ENCODE data around the gene UBASH3A. TPM values are rescaled to one million over a fixed set of nuclear protein-coding genes. Genes with fewer than 3 reads are reported as not detected.

Gene UBASH3A
- total RNA-seq, 4 donors from 2014 or later: 0.41 TPM; not detected in 3

DNA sequence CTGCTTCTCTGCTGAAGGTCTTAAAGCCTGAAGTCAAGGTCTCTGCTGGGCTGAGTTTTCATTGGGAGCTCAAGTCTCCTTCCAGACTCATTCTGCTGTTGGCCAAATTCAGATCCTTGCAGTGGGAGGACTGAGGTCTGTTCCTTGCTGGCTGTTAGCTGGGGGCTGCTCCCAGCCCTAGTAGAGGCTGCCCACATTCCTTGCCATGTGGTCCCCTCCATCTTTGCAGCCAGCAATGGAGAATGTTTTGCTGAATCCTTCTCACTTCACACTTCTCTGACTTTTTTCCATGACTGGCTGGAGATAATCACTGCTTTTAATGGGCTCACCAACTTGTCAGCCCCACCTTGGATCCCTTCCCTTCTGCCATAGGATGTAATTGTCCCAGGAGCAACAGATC is 33.2 kb downstream of the UBASH3A start:
- no peaks in the 10 kb centered on the region for H3K36me3 ChIP-seq
- ATAC-seq (no peak), DNase-seq (no peak)
- TF ChIP-seq POLR2A (IDR thresholded peaks at IDR 0.05): no peak
- TF ChIP-seq, protein P1, sequence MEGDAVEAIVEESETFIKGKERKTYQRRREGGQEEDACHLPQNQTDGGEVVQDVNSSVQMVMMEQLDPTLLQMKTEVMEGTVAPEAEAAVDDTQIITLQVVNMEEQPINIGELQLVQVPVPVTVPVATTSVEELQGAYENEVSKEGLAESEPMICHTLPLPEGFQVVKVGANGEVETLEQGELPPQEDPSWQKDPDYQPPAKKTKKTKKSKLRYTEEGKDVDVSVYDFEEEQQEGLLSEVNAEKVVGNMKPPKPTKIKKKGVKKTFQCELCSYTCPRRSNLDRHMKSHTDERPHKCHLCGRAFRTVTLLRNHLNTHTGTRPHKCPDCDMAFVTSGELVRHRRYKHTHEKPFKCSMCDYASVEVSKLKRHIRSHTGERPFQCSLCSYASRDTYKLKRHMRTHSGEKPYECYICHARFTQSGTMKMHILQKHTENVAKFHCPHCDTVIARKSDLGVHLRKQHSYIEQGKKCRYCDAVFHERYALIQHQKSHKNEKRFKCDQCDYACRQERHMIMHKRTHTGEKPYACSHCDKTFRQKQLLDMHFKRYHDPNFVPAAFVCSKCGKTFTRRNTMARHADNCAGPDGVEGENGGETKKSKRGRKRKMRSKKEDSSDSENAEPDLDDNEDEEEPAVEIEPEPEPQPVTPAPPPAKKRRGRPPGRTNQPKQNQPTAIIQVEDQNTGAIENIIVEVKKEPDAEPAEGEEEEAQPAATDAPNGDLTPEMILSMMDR (IDR thresholded peaks at IDR 0.05 in 4 of 5, conservative IDR thresholded peaks at IDR 0.05 in 1 of 5): no peak
- H3K4me3 ChIP-seq: no peak overlapping the region
- no peaks in the 10 kb centered on the region for H3K4me1 ChIP-seq
- H3K27me3 ChIP-seq: peaks cover 0 to 14% (median 12%) of the 10 kb centered on the region in 3 donors
- in situ Hi-C loops (cut with MboI; ENCODE audit: low sequenced_read_pairs in 4 of 4) (loop anchor here in 1 of 4 donors (25.0 kb wide), 1 partner anchor 100 kb away; no protein-coding TSS in a partner anchor), intact Hi-C loops (cut with DNase I; ENCODE audit: low total_unique reads) (no loop called here)
- H3K27ac ChIP-seq: no peak overlapping the region
- H3K9me3 ChIP-seq: no peaks in the 10 kb centered on the region

DNA sequence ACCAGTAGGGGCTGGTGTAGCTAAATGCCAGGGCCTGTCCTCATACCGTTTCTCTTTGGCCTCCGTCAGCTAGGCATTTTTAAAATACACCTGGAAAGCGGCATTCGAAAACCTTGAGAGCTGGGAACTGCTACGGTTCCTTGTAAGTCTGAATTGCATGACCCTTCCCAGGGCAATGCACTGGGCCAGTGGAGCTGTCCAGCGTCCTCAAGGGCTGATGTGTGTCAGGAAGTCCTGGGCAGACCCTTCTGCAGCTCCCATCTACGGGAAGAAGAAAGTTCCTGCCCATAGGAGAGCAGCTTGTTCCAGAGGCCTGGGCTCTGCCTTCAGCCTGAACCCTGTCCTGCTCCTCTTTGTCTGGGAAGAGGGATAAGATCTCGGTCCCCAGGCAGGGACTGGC is 34.1 kb downstream of the UBASH3A start:
- Histone ChIP-seq H3K36me3 (no peaks in the 10 kb centered on the region), H3K4me3 (no peak overlapping the region), H3K27ac (no peak overlapping the region), H3K4me1 (no peaks in the 10 kb centered on the region), H3K27me3 (peaks cover 0 to 10% (median 8%) of the 10 kb centered on the region in 3 donors), H3K9me3 (no peaks in the 10 kb centered on the region)
- no peak for DNase-seq
- in situ Hi-C loops (cut with MboI; ENCODE audit: low sequenced_read_pairs in 4 of 4): loop anchor here in 1 of 4 donors (25.0 kb wide), 1 partner anchor 100 kb away; no protein-coding TSS in a partner anchor
- TF ChIP-seq, protein P1 (IDR thresholded peaks at IDR 0.05 in 4 of 5, conservative IDR thresholded peaks at IDR 0.05 in 1 of 5): no peak
- no peak for TF ChIP-seq POLR2A (IDR thresholded peaks at IDR 0.05)
- ATAC-seq: no peak
- intact Hi-C loops (cut with DNase I; ENCODE audit: low total_unique reads): no loop called here

DNA sequence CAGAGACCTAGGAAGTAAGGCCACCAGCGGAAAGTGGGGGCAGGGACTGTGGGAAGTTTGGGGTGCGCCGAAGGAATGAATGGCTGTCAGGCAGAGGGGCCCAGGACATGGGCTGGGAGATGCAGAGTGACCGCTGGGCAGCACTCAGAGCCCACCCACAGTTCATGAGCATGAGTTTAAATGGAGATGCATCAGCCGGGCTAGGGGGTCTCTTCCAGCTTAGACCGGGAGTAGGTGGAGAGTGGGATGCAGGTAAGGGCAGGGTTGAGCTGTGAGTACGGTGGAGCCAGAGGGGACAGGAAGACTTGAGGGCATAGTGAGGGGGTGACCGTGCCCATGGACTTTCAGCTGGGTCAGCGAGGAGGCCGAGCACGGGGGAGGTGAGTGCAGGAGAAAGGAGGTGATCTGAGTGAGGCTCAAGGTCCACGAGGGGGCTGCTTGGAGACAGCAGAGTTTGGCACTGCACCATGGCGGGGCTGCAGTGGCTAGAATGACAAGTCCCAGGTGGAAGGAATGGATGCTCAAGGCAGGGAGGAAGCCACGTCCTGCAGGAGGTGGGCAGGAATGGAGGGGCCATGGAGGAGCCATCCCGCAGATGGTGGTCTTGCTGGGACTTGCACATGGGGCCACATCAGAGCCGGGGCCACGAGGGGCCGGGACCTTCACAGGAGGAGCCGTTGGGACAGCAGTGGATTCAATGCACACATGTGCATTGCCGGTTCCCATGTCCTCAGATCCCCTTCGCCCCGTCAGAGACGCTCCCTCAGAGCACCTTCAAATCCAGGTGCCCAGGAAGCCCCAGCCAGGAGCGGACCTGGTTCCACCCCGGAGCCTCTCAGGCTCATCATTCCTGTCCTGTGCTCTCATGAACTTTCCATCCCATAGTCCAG is 34.9 kb downstream of the UBASH3A start:
- no peak overlapping the region for H3K27ac ChIP-seq
- ATAC-seq (no peak), DNase-seq (no peak)
- in situ Hi-C loops (cut with MboI; ENCODE audit: low sequenced_read_pairs in 4 of 4): loop anchor here in 1 of 4 donors (25.0 kb wide), 1 partner anchor 101 kb away; no protein-coding TSS in a partner anchor
- H3K4me1 ChIP-seq: no peaks in the 10 kb centered on the region
- no peaks in the 10 kb centered on the region for H3K36me3 ChIP-seq
- peaks cover 0 to 7% (median 3%) of the 10 kb centered on the region in 3 donors for H3K27me3 ChIP-seq
- no peak overlapping the region for H3K4me3 ChIP-seq
- intact Hi-C loops (cut with DNase I; ENCODE audit: low total_unique reads): no loop called here
- no peak for TF ChIP-seq POLR2A (IDR thresholded peaks at IDR 0.05)
- TF ChIP-seq, protein P1 (IDR thresholded peaks at IDR 0.05 in 4 of 5, conservative IDR thresholded peaks at IDR 0.05 in 1 of 5): no peak
- H3K9me3 ChIP-seq: no peaks in the 10 kb centered on the region

DNA sequence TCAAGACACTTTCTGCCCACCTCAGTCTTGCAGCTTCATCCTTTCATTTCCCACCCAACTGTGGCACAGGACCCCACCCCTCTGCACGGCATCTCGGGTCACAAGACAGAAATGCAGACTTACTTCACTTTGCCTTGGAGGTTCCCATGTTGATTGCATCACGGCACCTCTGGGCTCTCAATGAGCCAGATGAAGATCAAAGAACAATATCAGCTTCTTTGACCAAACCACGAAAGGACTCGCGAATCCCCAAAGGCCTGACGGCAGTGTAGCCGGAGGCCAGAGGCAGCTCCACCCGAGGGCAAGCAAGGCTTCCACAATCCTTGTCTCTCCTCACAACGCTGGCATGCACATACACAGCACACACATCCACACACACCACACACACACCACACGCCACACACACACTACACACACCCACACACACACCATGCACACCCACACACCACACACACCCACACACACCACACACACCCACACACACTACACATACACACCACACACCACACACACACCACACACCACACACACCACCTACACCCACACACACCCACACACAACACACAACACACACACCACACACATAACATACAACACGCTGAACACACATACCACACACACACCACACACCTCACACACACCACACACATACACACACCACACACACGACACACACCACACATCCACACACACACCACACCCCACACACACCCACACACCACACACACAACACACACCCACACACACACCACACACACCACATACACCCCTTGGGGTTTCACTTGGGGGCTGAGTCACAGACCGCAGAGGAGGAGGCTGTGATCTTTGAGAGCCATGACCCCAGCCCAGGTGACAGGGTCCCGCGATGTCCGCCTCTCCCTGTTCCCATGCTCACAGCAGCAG is 35.8 kb downstream of the UBASH3A start:
- no peak for ATAC-seq
- H3K4me1 ChIP-seq: no peaks in the 10 kb centered on the region
- intact Hi-C loops (cut with DNase I; ENCODE audit: low total_unique reads) (no loop called here), in situ Hi-C loops (cut with MboI; ENCODE audit: low sequenced_read_pairs in 4 of 4) (loop anchor here in 1 of 4 donors (25.0 kb wide), 1 partner anchor 102 kb away; no protein-coding TSS in a partner anchor)
- H3K27me3 ChIP-seq: peaks cover 0 to 7% (median 3%) of the 10 kb centered on the region in 3 donors
- no peaks in the 10 kb centered on the region for H3K36me3 ChIP-seq
- no peaks in the 10 kb centered on the region for H3K9me3 ChIP-seq
- no peak overlapping the region for H3K4me3 ChIP-seq
- no peak for DNase-seq
- TF ChIP-seq POLR2A (IDR thresholded peaks at IDR 0.05): no peak
- TF ChIP-seq, protein P1 (IDR thresholded peaks at IDR 0.05 in 4 of 5, conservative IDR thresholded peaks at IDR 0.05 in 1 of 5): no peak
- no peak overlapping the region for H3K27ac ChIP-seq

Measured in gastrocnemius medialis (tissue), 4 donors.